ENCODE data around the gene SLC25A34.

Gene SLC25A34

DNA sequence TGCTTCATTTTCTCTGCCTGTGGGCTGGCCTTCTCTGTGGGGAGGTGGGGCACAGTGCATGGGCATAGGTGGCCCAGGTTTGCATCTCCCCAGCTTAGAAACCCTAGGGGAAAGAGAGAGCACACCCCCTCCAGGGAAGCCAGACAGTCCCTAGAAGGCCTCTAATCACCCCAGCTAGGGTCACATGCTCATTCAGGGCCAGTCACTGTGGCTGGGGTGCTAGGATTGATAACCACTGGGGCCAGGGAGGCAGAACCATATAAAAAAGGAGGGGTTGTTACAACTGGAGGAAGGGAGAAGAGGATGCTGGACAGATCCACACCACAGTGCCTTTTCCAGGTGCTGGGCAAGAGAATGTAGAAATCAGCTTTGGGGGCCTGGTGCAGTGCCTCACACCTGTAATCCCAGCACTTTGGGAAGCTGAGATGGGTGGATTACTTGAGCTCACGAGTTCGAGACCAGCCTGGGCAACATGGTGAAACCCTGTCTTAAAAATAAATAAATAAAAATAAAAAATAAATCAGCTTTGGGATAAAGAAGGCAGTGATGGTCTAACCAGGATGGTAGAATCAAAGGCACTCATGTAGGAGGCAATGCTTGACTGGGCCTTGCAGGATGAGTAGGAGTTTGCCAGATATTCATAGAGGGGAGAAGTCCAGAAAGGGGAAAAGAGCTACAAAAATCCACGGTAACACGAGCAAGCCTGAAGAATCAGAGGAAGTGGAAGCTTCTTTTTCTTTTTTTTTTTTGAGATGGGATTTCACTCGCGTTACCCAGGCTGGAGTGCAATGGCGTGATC is 42.0 kb downstream of the SLC25A34 start:
- DNase-seq = no peak

GRCh38 chr1:15785683-15786082 is 49.6 kb downstream of the SLC25A34 start:
- DNase-seq = no peak

- no peak for DNase-seq
These were observed 50.5 kb downstream of the SLC25A34 start for GRCh38 chr1:15786581-15786980.

GRCh38 chr1:15788624-15789301 is 52.7 kb downstream of the SLC25A34 start:
- DNase-seq = no peak
